ENCODE measurements around the gene CDY2A. TPM values are rescaled to one million over a fixed set of nuclear protein-coding genes. Genes with fewer than 3 reads are reported as not detected.
"Not testable (repeated sequence)": the region's sequence is repeated elsewhere in the genome, so short reads cannot be mapped to it uniquely, and the experiment has no call there.

The CDY2A gene
- total RNA-seq (2012; rRNA removed) (not detected in 2 replicates), polyA plus RNA-seq (2012; rRNA removed) (not detected in 2 replicates), Bru-seq, nascent RNA (not detected), BruChase-seq, experiment 1, labeled RNA remaining after a 6-hour chase (not detected), BruChase-seq, experiment 2, labeled RNA remaining after a 2-hour chase (not detected)
- polyA plus RNA-seq (2012; cell fraction: cytosol; rRNA removed) = not detected in 2 replicates
- polyA plus RNA-seq (2012; cell fraction: nucleus; rRNA removed; ENCODE audit: low replicate concordance) = not detected in 2 replicates
- long read RNA-seq = 0 reads

- CTCF ChIA-PET; H3K4me2 ChIP-seq (ENCODE audit: low read depth, low read length); ATAC-seq (ENCODE audit: low read depth); H3K27me3 ChIP-seq (ENCODE audit: control insufficient read depth, insufficient read depth, low read length); H3K4me1 ChIP-seq (ENCODE audit: control insufficient read depth, insufficient read depth, low read length); H3K36me3 ChIP-seq (ENCODE audit: control insufficient read depth, insufficient read depth, low read length); H2BK5ac ChIP-seq (ENCODE audit: low read depth, low read length, poor library complexity, severe bottlenecking); H3K9me1 ChIP-seq (ENCODE audit: insufficient read depth, low read length); H2BK20ac ChIP-seq (ENCODE audit: low read depth, low read length); H2BK15ac ChIP-seq (ENCODE audit: low read depth, low read length); H3K56ac ChIP-seq (ENCODE audit: extremely low read depth, insufficient read depth, low read length); H3K27ac ChIP-seq (ENCODE audit: insufficient read depth, low read length); H2BK120ac ChIP-seq (ENCODE audit: low read depth, low read length); H2AK5ac ChIP-seq (ENCODE audit: low read depth, low read length); H4K5ac ChIP-seq (ENCODE audit: low read depth, low read length); H3K9me3 ChIP-seq (ENCODE audit: control insufficient read depth, insufficient read depth, low read length); in situ Hi-C loops (cut with MboI; ENCODE audit: low sequenced_read_pairs); POLR2A ChIA-PET (ENCODE audit: unreplicated experiment); intact Hi-C loops (cut with micrococcal nuclease); H3K79me1 ChIP-seq (ENCODE audit: low read depth in 1 of 2, low read length in 2 of 2); H4K20me1 ChIP-seq (ENCODE audit: insufficient read depth, low read length); dilution Hi-C loops (cut with HindIII; ENCODE audit: low sequenced_read_pairs, unreplicated experiment); H2AFZ ChIP-seq (replicated peaks; ENCODE audit: low read length, poor library complexity); H3K18ac ChIP-seq (ENCODE audit: low read depth, low read length); H3K23ac ChIP-seq (ENCODE audit: low read depth, low read length); H3K4me3 ChIP-seq (ENCODE audit: insufficient read depth, low read depth, low read length); H3K4ac ChIP-seq (ENCODE audit: low read depth, low read length); H4K91ac ChIP-seq (ENCODE audit: insufficient read depth, low read depth, low read length); BruUV-seq (replicated peaks); H3K9ac ChIP-seq (ENCODE audit: low read depth, low read length); H4K8ac ChIP-seq (ENCODE audit: low read depth in 2 of 2, low read length in 2 of 2); H3K14ac ChIP-seq (replicated peaks; ENCODE audit: low read depth, low read length); H2AK9ac ChIP-seq (replicated peaks; ENCODE audit: low read depth, low read length, poor library complexity); DNase-seq: not testable (repeated sequence)
- WGBS, 2 experiments (ENCODE audit: extremely low coverage in 2 of 2, insufficient read length in 1 of 2) = no CpG with 5 or more reads among the region's 2 CpGs
Measured at GRCh38 chrY:18025487-18025886, at the start of gene CDY2A. Gene CDY2A (plus strand): TSS chrY:18025787. CDS start chrY:18026115, 328 bp downstream.

- H3K23ac ChIP-seq (ENCODE audit: low read depth, low read length); H4K8ac ChIP-seq (ENCODE audit: low read depth in 2 of 2, low read length in 2 of 2); H3K9me1 ChIP-seq (ENCODE audit: insufficient read depth, low read length); dilution Hi-C loops (cut with HindIII; ENCODE audit: low sequenced_read_pairs, unreplicated experiment); CTCF ChIA-PET; in situ Hi-C loops (cut with MboI; ENCODE audit: low sequenced_read_pairs); H4K20me1 ChIP-seq (ENCODE audit: insufficient read depth, low read length); POLR2A ChIA-PET (ENCODE audit: unreplicated experiment); H2AFZ ChIP-seq (replicated peaks; ENCODE audit: low read length, poor library complexity); H3K4me1 ChIP-seq (ENCODE audit: control insufficient read depth, insufficient read depth, low read length); ATAC-seq (ENCODE audit: low read depth); H3K27me3 ChIP-seq (ENCODE audit: control insufficient read depth, insufficient read depth, low read length); H2BK120ac ChIP-seq (ENCODE audit: low read depth, low read length); DNase-seq; H3K4ac ChIP-seq (ENCODE audit: low read depth, low read length); intact Hi-C loops (cut with micrococcal nuclease); H3K9me3 ChIP-seq (ENCODE audit: control insufficient read depth, insufficient read depth, low read length); H3K27ac ChIP-seq (ENCODE audit: insufficient read depth, low read length); H2BK20ac ChIP-seq (ENCODE audit: low read depth, low read length); H3K56ac ChIP-seq (ENCODE audit: extremely low read depth, insufficient read depth, low read length); H3K18ac ChIP-seq (ENCODE audit: low read depth, low read length); H2BK15ac ChIP-seq (ENCODE audit: low read depth, low read length); H3K79me1 ChIP-seq (ENCODE audit: low read depth in 1 of 2, low read length in 2 of 2); H3K14ac ChIP-seq (replicated peaks; ENCODE audit: low read depth, low read length); H3K9ac ChIP-seq (ENCODE audit: low read depth, low read length); H3K4me2 ChIP-seq (ENCODE audit: low read depth, low read length); H4K91ac ChIP-seq (ENCODE audit: insufficient read depth, low read depth, low read length); H2AK5ac ChIP-seq (ENCODE audit: low read depth, low read length); H2AK9ac ChIP-seq (replicated peaks; ENCODE audit: low read depth, low read length, poor library complexity); BruUV-seq (replicated peaks); H2BK5ac ChIP-seq (ENCODE audit: low read depth, low read length, poor library complexity, severe bottlenecking); H4K5ac ChIP-seq (ENCODE audit: low read depth, low read length); H3K4me3 ChIP-seq (ENCODE audit: insufficient read depth, low read depth, low read length); H3K36me3 ChIP-seq (ENCODE audit: control insufficient read depth, insufficient read depth, low read length): not testable (repeated sequence)
- WGBS, 2 experiments (ENCODE audit: extremely low coverage in 2 of 2, insufficient read length in 1 of 2) = no CpG with 5 or more reads among the region's 3 CpGs
Measured at GRCh38 chrY:17997586-17997985, 28.0 kb upstream of the CDY2A start.

Data from IMR-90 (cell line).